PC-3 (cell line): ENCODE measurements around the gene TVP23C. TPM values are rescaled to one million over a fixed set of nuclear protein-coding genes. Genes with fewer than 3 reads are reported as not detected.
"Not testable (repeated sequence)": the region's sequence is repeated elsewhere in the genome, so short reads cannot be mapped to it uniquely, and the experiment has no call there.

Source experiments
- ATAC-seq: fragments of 200-7000 bp; cut with Tn5 transposase; 2 replicates; pipeline ENCODE4 v1.9.1; 2020; ENCODE audit warnings: mild to moderate bottlenecking, moderate library complexity
- BruUV-seq: library from RNA; stranded (reverse); fragments of 400-500 nt; replicated peaks from 2 replicates; lab custom pipeline; 2021; lab: Mats Ljungman, UMichigan
- CTCF ChIA-PET: fragments of 300-600 bp; sonication (Branson Sonifier 250); formaldehyde crosslinking; loops from one replicate; lab custom pipeline; 2022; ENCODE audit warnings: antibody characterized with exemption; lab: Charles Lee
- POLR2A ChIA-PET: fragments of 300-600 bp; sonication (Branson Sonifier 250); formaldehyde crosslinking; loops from one replicate; lab custom pipeline; 2022; ENCODE audit warnings: antibody characterized with exemption; ENCODE audit not compliant: unreplicated experiment; lab: Charles Lee
- DNase-seq: peaks from one replicate; pipeline ENCODE4 v3.0.0-alpha.2; 2015
- H2AFZ ChIP-seq: fragments of 300-600 bp; sonication (generic); 2 replicates; pipeline ENCODE4 v1.6.0; 2016; ENCODE audit warnings: antibody characterized with exemption, low read length
- H3F3A ChIP-seq: fragments of 300-600 bp; sonication (generic); one replicate; pipeline ENCODE4 v1.6.0; 2017; ENCODE audit warnings: antibody characterized with exemption, low read length, control low read depth, mild to moderate bottlenecking; ENCODE audit not compliant: unreplicated experiment
- H3K27ac ChIP-seq: fragments of 300-600 bp; sonication (generic); 2 replicates; pipeline ENCODE4 v1.5.1; 2016; ENCODE audit warnings: mild to moderate bottlenecking, low read length
- H3K27me3 ChIP-seq: fragments of 300-600 bp; sonication (generic); 2 replicates; pipeline ENCODE4 v1.6.1; 2016; ENCODE audit warnings: low read length, mixed read lengths
- H3K36me3 ChIP-seq: fragments of 300-600 bp; sonication (generic); 2 replicates; pipeline ENCODE4 v1.6.1; 2016; ENCODE audit warnings: low read depth, mixed run types, low read length, mixed read lengths
- H3K4me1 ChIP-seq: fragments of 300-600 bp; sonication (generic); 2 replicates; pipeline ENCODE4 v1.5.1; 2016; ENCODE audit warnings: low read length; ENCODE audit not compliant: insufficient read depth
- H3K4me2 ChIP-seq: fragments of 300-600 bp; sonication (generic); 2 replicates; pipeline ENCODE4 v1.6.0; 2016; ENCODE audit warnings: low read length
- H3K4me3 ChIP-seq: fragments of 300-600 bp; sonication (generic); 2 replicates; pipeline ENCODE4 v1.5.1; 2016; ENCODE audit warnings: mild to moderate bottlenecking, low read length, mixed read lengths
- H3K79me2 ChIP-seq: fragments of 300-600 bp; sonication (generic); 2 replicates; pipeline ENCODE4 v1.6.1; 2017; ENCODE audit warnings: low read length, mixed read lengths
- H3K9ac ChIP-seq: fragments of 300-600 bp; sonication (generic); 2 replicates; pipeline ENCODE4 v1.6.0; 2016; ENCODE audit warnings: mild to moderate bottlenecking, low read length
- H3K9me2 ChIP-seq: fragments of 300-600 bp; sonication (generic); replicated peaks from 2 replicates; pipeline ENCODE4 v1.6.1; 2016; ENCODE audit warnings: mixed run types, low read length, mixed read lengths
- H3K9me3 ChIP-seq: fragments of 300-600 bp; sonication (generic); 2 replicates; pipeline ENCODE4 v1.6.1; 2016; ENCODE audit warnings: low read length, mixed read lengths
- H4K20me1 ChIP-seq: fragments of 300-600 bp; sonication (generic); 2 replicates; pipeline ENCODE4 v1.6.1; 2016; ENCODE audit warnings: low read length, mixed read lengths
- intact Hi-C: fragments of 100-400 bp; cut with micrococcal nuclease; formaldehyde crosslinking; loops from 2 replicates; pipeline ENCODE4 v1.9.0; 2023
- total RNA-seq: library from RNA; depleted of rRNA; stranded (reverse); fragments of >200 nt; gene quantifications from 2 replicates; pipeline ENCODE4 v1.2.3, GENCODE V29; 2014
- TF ChIP-seq, protein P1 (sequence below): fragments of 300-600 bp; sonication (generic); conservative IDR thresholded peaks from 2 replicates; pipeline ENCODE4 v1.5.1; 2017; ENCODE audit warnings: antibody characterized with exemption, low read depth, mild to moderate bottlenecking, low read length

Gene TVP23C
- total RNA-seq, 1 experiment from 2014 or later: 23.7 TPM

- H3K9ac ChIP-seq, H3K27ac ChIP-seq, H4K20me1 ChIP-seq, H3F3A ChIP-seq, H3K9me2 ChIP-seq, DNase-seq, H3K4me1 ChIP-seq, H3K9me3 ChIP-seq, H3K27me3 ChIP-seq, CTCF ChIA-PET, BruUV-seq, H3K79me2 ChIP-seq, H3K4me2 ChIP-seq, H2AFZ ChIP-seq, H3K4me3 ChIP-seq, POLR2A ChIA-PET, intact Hi-C loops: not testable (repeated sequence)
- ATAC-seq: peak; percentile 43; the same call in 1 of the 2 replicates
- peaks cover 11% of the 10 kb centered on the region for H3K36me3 ChIP-seq
Measured at GRCh38 chr17:15540371-15541219, 22.7 kb downstream of the TVP23C start.

GRCh38 chr17:15533122-15533521, 30.2 kb downstream of the TVP23C start:
- ATAC-seq, H2AFZ ChIP-seq, H3K79me2 ChIP-seq, H3K27ac ChIP-seq, H3K4me3 ChIP-seq, H4K20me1 ChIP-seq, CTCF ChIA-PET, H3K4me2 ChIP-seq, H3K9me2 ChIP-seq, H3K9ac ChIP-seq, DNase-seq, H3K4me1 ChIP-seq, intact Hi-C loops, BruUV-seq, H3F3A ChIP-seq, H3K36me3 ChIP-seq, POLR2A ChIA-PET, H3K9me3 ChIP-seq, H3K27me3 ChIP-seq: not testable (repeated sequence)

DNA sequence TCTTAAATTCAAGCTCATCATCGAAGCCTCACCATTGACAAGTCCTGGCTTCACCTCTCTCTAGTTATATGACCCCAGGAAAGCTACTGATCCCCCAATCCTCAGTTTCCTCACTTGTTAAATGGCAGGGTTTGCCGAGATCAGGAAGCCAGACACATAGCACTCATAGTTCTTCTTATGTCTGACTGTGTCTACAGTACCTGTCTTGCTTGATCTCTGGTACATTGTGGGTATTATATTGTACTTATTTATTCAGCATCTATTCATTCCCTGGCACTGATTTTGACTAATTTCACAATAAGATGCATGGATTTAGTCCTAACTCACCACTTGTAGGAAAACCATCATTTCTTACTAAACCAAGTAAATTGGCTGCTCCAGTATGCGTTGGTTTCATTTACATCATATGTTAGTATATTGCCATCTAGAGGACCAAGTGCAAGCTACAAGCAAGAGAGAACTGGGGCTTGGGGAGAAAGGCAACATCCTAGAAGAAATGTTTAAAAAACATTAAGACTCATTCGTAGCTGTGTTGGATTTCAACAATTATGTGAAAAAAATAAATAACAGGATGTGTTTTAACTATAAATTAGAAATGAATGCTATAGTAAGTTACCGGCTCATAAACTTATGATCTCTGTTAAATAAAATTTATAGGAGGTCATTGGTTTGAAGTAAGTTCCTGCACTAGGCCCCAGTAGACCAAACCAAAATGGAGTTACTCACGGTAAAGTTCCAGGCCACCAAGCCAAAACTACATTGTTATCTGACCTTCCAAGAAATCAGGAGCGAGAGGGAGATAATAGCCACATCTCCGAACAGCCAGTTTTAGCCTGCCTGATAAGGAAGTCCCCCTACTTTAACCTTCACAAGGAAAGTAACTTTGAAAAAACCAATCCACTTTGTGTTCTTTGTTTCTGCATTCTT, 36.7 kb downstream of the TVP23C start:
- H3K4me3 ChIP-seq, H3K79me2 ChIP-seq, H3K36me3 ChIP-seq, H3K27me3 ChIP-seq, CTCF ChIA-PET, intact Hi-C loops, H3K4me2 ChIP-seq, H3K27ac ChIP-seq, H3K9me2 ChIP-seq, H2AFZ ChIP-seq, H3K9me3 ChIP-seq, POLR2A ChIA-PET, H3F3A ChIP-seq, BruUV-seq, H3K4me1 ChIP-seq, H3K9ac ChIP-seq, H4K20me1 ChIP-seq: not testable (repeated sequence)
- ATAC-seq: peak; percentile 54
- DNase-seq: peak; percentile 81
- TF ChIP-seq, protein P1, sequence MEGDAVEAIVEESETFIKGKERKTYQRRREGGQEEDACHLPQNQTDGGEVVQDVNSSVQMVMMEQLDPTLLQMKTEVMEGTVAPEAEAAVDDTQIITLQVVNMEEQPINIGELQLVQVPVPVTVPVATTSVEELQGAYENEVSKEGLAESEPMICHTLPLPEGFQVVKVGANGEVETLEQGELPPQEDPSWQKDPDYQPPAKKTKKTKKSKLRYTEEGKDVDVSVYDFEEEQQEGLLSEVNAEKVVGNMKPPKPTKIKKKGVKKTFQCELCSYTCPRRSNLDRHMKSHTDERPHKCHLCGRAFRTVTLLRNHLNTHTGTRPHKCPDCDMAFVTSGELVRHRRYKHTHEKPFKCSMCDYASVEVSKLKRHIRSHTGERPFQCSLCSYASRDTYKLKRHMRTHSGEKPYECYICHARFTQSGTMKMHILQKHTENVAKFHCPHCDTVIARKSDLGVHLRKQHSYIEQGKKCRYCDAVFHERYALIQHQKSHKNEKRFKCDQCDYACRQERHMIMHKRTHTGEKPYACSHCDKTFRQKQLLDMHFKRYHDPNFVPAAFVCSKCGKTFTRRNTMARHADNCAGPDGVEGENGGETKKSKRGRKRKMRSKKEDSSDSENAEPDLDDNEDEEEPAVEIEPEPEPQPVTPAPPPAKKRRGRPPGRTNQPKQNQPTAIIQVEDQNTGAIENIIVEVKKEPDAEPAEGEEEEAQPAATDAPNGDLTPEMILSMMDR: peak; percentile 68

DNA sequence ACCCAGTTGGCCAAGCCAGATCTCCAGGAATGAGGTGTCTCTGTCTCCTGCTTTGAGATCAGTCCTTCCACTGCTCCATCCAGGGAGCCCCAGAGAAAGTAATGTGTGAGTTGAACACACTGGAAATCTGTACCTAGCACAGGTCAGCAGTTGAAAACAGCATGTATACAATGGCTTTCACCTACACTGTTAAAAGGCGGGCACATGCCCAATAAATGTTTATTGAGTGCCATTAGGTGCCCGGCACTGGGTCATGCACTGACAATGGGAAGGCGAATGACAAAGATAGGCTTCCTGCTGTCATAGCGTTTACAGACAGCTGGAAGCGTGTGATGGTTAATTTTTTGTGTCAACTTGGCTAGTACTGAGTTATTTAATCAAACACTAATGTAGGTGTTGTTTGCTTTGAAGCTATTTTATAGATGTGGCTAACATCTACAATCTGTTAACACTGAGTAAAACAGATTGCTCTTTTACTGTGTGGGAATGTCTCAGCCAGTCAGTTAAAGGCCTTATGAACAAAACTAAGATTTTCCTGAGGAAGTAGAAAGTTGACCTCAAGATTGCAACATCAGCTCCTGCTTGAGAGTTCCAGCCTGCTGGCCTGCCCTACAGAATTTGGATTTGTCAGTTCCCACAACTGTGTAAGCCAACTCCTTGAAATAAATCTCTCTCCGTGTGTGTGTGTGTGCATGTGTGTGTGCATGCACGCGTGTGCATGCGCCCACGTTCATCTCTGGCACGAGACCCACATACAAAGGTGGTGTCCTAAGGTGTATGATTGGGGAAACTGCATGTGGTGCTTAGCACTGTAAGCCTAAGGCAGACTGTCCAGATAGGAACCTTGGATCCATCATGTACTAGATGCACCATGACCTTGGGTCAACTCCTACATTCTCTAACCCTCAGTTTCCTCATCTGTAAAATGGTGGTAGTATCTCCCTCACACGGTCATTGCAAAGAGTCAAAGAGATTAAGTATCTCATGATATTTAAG, 38.0 kb downstream of the TVP23C start:
- H3K9ac ChIP-seq, BruUV-seq, CTCF ChIA-PET, H3K4me2 ChIP-seq, H3K9me2 ChIP-seq, H4K20me1 ChIP-seq, H3F3A ChIP-seq, H3K27me3 ChIP-seq, ATAC-seq, H3K4me3 ChIP-seq, POLR2A ChIA-PET, H3K27ac ChIP-seq, H2AFZ ChIP-seq, H3K4me1 ChIP-seq, DNase-seq, H3K79me2 ChIP-seq, H3K9me3 ChIP-seq, intact Hi-C loops: not testable (repeated sequence)
- H3K36me3 ChIP-seq: peaks cover 11% of the 10 kb centered on the region
